ENCODE results near the gene COG5.

The COG5 gene

GRCh38 chr7:107463139-107464078, 100.3 kb downstream of the COG5 start:
- H3K4me3 ChIP-seq (ENCODE audit: low read depth, low read length) = no peak overlapping the region
- TF ChIP-seq, protein P1, sequence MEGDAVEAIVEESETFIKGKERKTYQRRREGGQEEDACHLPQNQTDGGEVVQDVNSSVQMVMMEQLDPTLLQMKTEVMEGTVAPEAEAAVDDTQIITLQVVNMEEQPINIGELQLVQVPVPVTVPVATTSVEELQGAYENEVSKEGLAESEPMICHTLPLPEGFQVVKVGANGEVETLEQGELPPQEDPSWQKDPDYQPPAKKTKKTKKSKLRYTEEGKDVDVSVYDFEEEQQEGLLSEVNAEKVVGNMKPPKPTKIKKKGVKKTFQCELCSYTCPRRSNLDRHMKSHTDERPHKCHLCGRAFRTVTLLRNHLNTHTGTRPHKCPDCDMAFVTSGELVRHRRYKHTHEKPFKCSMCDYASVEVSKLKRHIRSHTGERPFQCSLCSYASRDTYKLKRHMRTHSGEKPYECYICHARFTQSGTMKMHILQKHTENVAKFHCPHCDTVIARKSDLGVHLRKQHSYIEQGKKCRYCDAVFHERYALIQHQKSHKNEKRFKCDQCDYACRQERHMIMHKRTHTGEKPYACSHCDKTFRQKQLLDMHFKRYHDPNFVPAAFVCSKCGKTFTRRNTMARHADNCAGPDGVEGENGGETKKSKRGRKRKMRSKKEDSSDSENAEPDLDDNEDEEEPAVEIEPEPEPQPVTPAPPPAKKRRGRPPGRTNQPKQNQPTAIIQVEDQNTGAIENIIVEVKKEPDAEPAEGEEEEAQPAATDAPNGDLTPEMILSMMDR (IDR thresholded peaks at IDR 0.05; ENCODE audit: low read depth, low read length) = peak; percentile 78

GRCh38 chr7:107461938-107462533, 101.7 kb downstream of the COG5 start:
- TF ChIP-seq, protein P1 (IDR thresholded peaks at IDR 0.05; ENCODE audit: low read depth, low read length) = no peak
- no peak overlapping the region for H3K4me3 ChIP-seq (ENCODE audit: low read depth, low read length)

- H3K4me3 ChIP-seq (ENCODE audit: low read depth, low read length) = no peak overlapping the region
- TF ChIP-seq, protein P1 (IDR thresholded peaks at IDR 0.05; ENCODE audit: low read depth, low read length) = no peak
Measured at GRCh38 chr7:107453388-107453787, 110.3 kb downstream of the COG5 start.

GRCh38 chr7:107450970-107451369, 112.8 kb downstream of the COG5 start:
- TF ChIP-seq, protein P1 (IDR thresholded peaks at IDR 0.05; ENCODE audit: low read depth, low read length) = no peak
- H3K4me3 ChIP-seq (ENCODE audit: low read depth, low read length) = no peak overlapping the region

GRCh38 chr7:107446988-107447387, 116.7 kb downstream of the COG5 start:
- TF ChIP-seq, protein P1 (IDR thresholded peaks at IDR 0.05; ENCODE audit: low read depth, low read length) = no peak
- H3K4me3 ChIP-seq (ENCODE audit: low read depth, low read length) = no peak overlapping the region

- TF ChIP-seq, protein P1 (IDR thresholded peaks at IDR 0.05; ENCODE audit: low read depth, low read length) = no peak
Measured at GRCh38 chr7:107446531-107446930, 117.2 kb downstream of the COG5 start.

GRCh38 chr7:107442678-107443077, 121.0 kb downstream of the COG5 start:
- TF ChIP-seq, protein P1 (IDR thresholded peaks at IDR 0.05; ENCODE audit: low read depth, low read length) = no peak
- no peak overlapping the region for H3K4me3 ChIP-seq (ENCODE audit: low read depth, low read length)

More at GRCh38 chr7:107446531-107446930, 117.2 kb downstream of the COG5 start:
- H3K4me3 ChIP-seq (ENCODE audit: low read depth, low read length) = no peak overlapping the region
